ENCODE data around the gene TP73.

Gene TP73

GRCh38 chr1:3651930-3652547 is at the start of gene TP73:
Gene TP73 (plus strand): TSS chr1:3652516. CDS start chr1:3682366, 29,850 bp downstream.
- no peak for DNase-seq (ENCODE audit: extremely low read depth, low read depth)
- TF ChIP-seq, protein P1, sequence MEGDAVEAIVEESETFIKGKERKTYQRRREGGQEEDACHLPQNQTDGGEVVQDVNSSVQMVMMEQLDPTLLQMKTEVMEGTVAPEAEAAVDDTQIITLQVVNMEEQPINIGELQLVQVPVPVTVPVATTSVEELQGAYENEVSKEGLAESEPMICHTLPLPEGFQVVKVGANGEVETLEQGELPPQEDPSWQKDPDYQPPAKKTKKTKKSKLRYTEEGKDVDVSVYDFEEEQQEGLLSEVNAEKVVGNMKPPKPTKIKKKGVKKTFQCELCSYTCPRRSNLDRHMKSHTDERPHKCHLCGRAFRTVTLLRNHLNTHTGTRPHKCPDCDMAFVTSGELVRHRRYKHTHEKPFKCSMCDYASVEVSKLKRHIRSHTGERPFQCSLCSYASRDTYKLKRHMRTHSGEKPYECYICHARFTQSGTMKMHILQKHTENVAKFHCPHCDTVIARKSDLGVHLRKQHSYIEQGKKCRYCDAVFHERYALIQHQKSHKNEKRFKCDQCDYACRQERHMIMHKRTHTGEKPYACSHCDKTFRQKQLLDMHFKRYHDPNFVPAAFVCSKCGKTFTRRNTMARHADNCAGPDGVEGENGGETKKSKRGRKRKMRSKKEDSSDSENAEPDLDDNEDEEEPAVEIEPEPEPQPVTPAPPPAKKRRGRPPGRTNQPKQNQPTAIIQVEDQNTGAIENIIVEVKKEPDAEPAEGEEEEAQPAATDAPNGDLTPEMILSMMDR (IDR thresholded peaks at IDR 0.05; ENCODE audit: low read depth, low read length) = no peak

DNA sequence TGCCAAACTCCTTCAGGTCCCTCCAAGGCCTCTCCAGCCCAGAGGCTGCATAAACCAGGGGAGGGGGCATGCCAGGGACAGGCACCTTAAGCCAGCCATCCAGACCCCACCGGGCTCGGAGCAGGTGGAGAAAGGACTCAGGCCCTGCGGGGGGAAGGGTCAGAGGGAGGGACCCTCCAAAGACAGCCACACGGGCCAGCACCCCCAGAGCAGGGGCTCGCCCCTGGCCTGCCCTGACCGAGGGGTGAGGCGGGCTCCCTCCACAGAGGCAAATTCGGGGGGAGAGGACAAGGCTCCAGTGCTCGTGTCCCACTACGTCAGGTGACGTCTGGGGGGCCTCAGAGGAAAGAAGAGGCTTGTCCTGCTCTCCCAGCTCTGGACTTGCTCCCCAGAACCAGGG is 49.2 kb upstream of the TP73 start:
- TF ChIP-seq, protein P1 (IDR thresholded peaks at IDR 0.05; ENCODE audit: low read depth, low read length) = no peak
- no peak for DNase-seq (ENCODE audit: extremely low read depth, low read depth)

- TF ChIP-seq, protein P1 (IDR thresholded peaks at IDR 0.05; ENCODE audit: low read depth, low read length) = no peak
- no peak for DNase-seq (ENCODE audit: extremely low read depth, low read depth)
Measured at GRCh38 chr1:3603571-3604467, 48.5 kb upstream of the TP73 start.

DNA sequence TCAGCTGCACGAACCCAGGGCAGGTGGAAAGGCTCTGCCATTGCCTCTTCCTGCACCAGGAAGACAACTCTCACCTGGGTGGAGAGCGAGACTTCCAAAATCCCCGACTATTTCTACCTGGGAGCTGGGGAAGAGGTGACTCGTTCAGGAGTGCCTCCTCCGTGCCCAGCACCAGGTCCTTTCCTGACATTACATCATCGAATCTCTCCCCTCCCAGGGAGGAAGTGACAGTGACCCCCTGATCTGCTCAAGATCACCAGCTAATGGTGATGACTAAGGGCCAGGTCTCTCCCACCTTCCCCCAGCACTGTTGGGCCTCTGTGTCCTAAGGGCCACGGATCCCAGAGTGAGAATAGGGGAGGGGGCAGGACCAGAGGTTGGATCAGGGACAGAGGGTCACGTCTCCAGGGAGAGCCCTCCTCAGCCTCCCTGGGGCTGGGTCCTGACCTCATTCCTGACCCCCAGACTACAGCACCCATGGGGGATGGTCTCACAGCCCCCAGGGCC is 47.8 kb upstream of the TP73 start:
- TF ChIP-seq, protein P1 (IDR thresholded peaks at IDR 0.05; ENCODE audit: low read depth, low read length) = no peak

GRCh38 chr1:3604997-3605823 is 47.1 kb upstream of the TP73 start:
- TF ChIP-seq, protein P1 (IDR thresholded peaks at IDR 0.05; ENCODE audit: low read depth, low read length) = no peak
- DNase-seq (ENCODE audit: extremely low read depth, low read depth) = no peak

More for the DNA sequence above, 47.8 kb upstream of the TP73 start:
- DNase-seq (ENCODE audit: extremely low read depth, low read depth) = no peak

GRCh38 chr1:3606779-3607702 is 45.3 kb upstream of the TP73 start:
- TF ChIP-seq, protein P1 (IDR thresholded peaks at IDR 0.05; ENCODE audit: low read depth, low read length) = no peak

More at GRCh38 chr1:3606779-3607702, 45.3 kb upstream of the TP73 start:
- DNase-seq (ENCODE audit: extremely low read depth, low read depth) = no peak
